Measurements from ENCODE around the gene NUDT14. TPM values are rescaled to one million over a fixed set of nuclear protein-coding genes. Genes with fewer than 3 reads are reported as not detected.

The NUDT14 gene
- total RNA-seq, 1 experiment from 2014 or later, result 50.8 TPM

DNA sequence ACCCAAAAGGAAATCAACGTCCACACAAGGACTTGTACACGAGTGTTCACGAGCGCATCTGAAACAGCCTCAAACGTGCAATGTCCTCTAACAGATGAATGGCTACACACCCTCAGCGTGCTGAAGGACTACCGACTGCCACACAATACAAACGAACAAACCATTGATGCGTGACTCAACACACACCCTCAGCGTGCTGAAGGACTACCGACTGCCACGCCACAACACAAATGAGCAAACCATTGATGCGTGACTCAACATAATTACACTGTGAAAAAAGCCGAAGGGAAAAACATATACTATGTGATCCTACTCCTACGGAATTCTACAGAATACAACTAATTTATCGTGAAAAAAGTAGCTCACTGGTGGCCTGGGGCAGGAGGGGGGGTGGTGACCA is 42.1 kb upstream of the NUDT14 start:
- ChIA-PET POLR2A (ENCODE audit: unreplicated experiment) (no interaction called here), CTCF (no interaction called here)
- Histone ChIP-seq H3K79me2 (ENCODE audit: low read length) (no peaks in the 10 kb centered on the region), H3K4me3 (ENCODE audit: low read length) (no peak overlapping the region), H3K9ac (ENCODE audit: low read length) (no peak overlapping the region), H2AFZ (ENCODE audit: low read length) (no peak overlapping the region), H3K27ac (ENCODE audit: low read length) (peak overlapping the region; percentile 9; the same call in 1 of the 2 replicates), H3K4me2 (ENCODE audit: low read length) (no peak overlapping the region), H3F3A (ENCODE audit: low read length, unreplicated experiment) (no peaks in the 10 kb centered on the region), H4K20me1 (ENCODE audit: low read length) (no peaks in the 10 kb centered on the region), H3K36me3 (ENCODE audit: low read depth, low read length) (no peaks in the 10 kb centered on the region; the same call in none of the 2 replicates), H3K27me3 (ENCODE audit: low read length) (no peaks in the 10 kb centered on the region), H3K9me3 (ENCODE audit: low read length) (no peaks in the 10 kb centered on the region), H3K4me1 (ENCODE audit: insufficient read depth, low read length) (peaks cover 11% of the 10 kb centered on the region), H3K9me2 (replicated peaks; ENCODE audit: low read length) (no peaks in the 10 kb centered on the region)
- no TSS peak for BruUV-seq (replicated peaks)
- intact Hi-C loops (cut with micrococcal nuclease), result no loop called here
- DNase-seq (peak; percentile 69), ATAC-seq (peak; percentile 92)
- TF ChIP-seq EZH2 (IDR thresholded peaks at IDR 0.05; ENCODE audit: low read length, unreplicated experiment) (no peak), EZH2phosphoT487 (IDR thresholded peaks at IDR 0.05; ENCODE audit: borderline replicate concordance, low read length) (no peak), CTCF (conservative IDR thresholded peaks at IDR 0.05; ENCODE audit: low read depth, low read length) (no peak)

GRCh38 chr14:105221598-105222178 is 40.6 kb upstream of the NUDT14 start:
- H4K20me1 ChIP-seq (ENCODE audit: low read length), result no peaks in the 10 kb centered on the region
- no peak overlapping the region for H2AFZ ChIP-seq (ENCODE audit: low read length)
- DNase-seq (no peak), ATAC-seq (no peak)
- TF ChIP-seq CTCF (conservative IDR thresholded peaks at IDR 0.05; ENCODE audit: low read depth, low read length) (no peak), EZH2phosphoT487 (IDR thresholded peaks at IDR 0.05; ENCODE audit: borderline replicate concordance, low read length) (no peak), EZH2 (IDR thresholded peaks at IDR 0.05; ENCODE audit: low read length, unreplicated experiment) (no peak)
- H3K4me2 ChIP-seq (ENCODE audit: low read length), result no peak overlapping the region
- no peak overlapping the region for H3K27ac ChIP-seq (ENCODE audit: low read length)
- CTCF ChIA-PET, result no interaction called here
- intact Hi-C loops (cut with micrococcal nuclease), result no loop called here
- H3K4me3 ChIP-seq (ENCODE audit: low read length), result no peak overlapping the region
- H3K4me1 ChIP-seq (ENCODE audit: insufficient read depth, low read length), result peaks cover 11% of the 10 kb centered on the region
- no peaks in the 10 kb centered on the region for H3K79me2 ChIP-seq (ENCODE audit: low read length)
- BruUV-seq (replicated peaks), result no TSS peak
- H3K9ac ChIP-seq (ENCODE audit: low read length), result no peak overlapping the region
- H3K36me3 ChIP-seq (ENCODE audit: low read depth, low read length), result no peaks in the 10 kb centered on the region; the same call in none of the 2 replicates
- H3K27me3 ChIP-seq (ENCODE audit: low read length), result no peaks in the 10 kb centered on the region
- no peaks in the 10 kb centered on the region for H3F3A ChIP-seq (ENCODE audit: low read length, unreplicated experiment)
- no peaks in the 10 kb centered on the region for H3K9me3 ChIP-seq (ENCODE audit: low read length)
- no peaks in the 10 kb centered on the region for H3K9me2 ChIP-seq (replicated peaks; ENCODE audit: low read length)
- POLR2A ChIA-PET (ENCODE audit: unreplicated experiment), result no interaction called here

GRCh38 chr14:105220699-105221597 is 39.8 kb upstream of the NUDT14 start:
- no peaks in the 10 kb centered on the region for H3F3A ChIP-seq (ENCODE audit: low read length, unreplicated experiment)
- no peaks in the 10 kb centered on the region for H4K20me1 ChIP-seq (ENCODE audit: low read length)
- CTCF ChIA-PET, result no interaction called here
- ATAC-seq (no peak), DNase-seq (no peak)
- no peaks in the 10 kb centered on the region; the same call in none of the 2 replicates for H3K36me3 ChIP-seq (ENCODE audit: low read depth, low read length)
- no peaks in the 10 kb centered on the region for H3K79me2 ChIP-seq (ENCODE audit: low read length)
- H3K9me2 ChIP-seq (replicated peaks; ENCODE audit: low read length), result no peaks in the 10 kb centered on the region
- H3K9me3 ChIP-seq (ENCODE audit: low read length), result no peaks in the 10 kb centered on the region
- H3K4me1 ChIP-seq (ENCODE audit: insufficient read depth, low read length), result peaks cover 11% of the 10 kb centered on the region
- H3K4me3 ChIP-seq (ENCODE audit: low read length), result no peak overlapping the region
- no peak overlapping the region for H2AFZ ChIP-seq (ENCODE audit: low read length)
- no peaks in the 10 kb centered on the region for H3K27me3 ChIP-seq (ENCODE audit: low read length)
- H3K4me2 ChIP-seq (ENCODE audit: low read length), result no peak overlapping the region
- no TSS peak for BruUV-seq (replicated peaks)
- H3K27ac ChIP-seq (ENCODE audit: low read length), result no peak overlapping the region
- POLR2A ChIA-PET (ENCODE audit: unreplicated experiment), result no interaction called here
- intact Hi-C loops (cut with micrococcal nuclease), result no loop called here
- TF ChIP-seq EZH2 (IDR thresholded peaks at IDR 0.05; ENCODE audit: low read length, unreplicated experiment) (no peak), EZH2phosphoT487 (IDR thresholded peaks at IDR 0.05; ENCODE audit: borderline replicate concordance, low read length) (no peak), CTCF (conservative IDR thresholded peaks at IDR 0.05; ENCODE audit: low read depth, low read length) (no peak)
- no peak overlapping the region for H3K9ac ChIP-seq (ENCODE audit: low read length)

Measured in PC-3 (cell line).